Measurements from ENCODE around the gene MYH11.

MYH11 gene

GRCh38 chr16:15751940-15752339, 104.9 kb downstream of the MYH11 start:
- no peak for DNase-seq (ENCODE audit: low read depth)
- no peak for TF ChIP-seq CTCF (IDR thresholded peaks at IDR 0.05; ENCODE audit: control insufficient read depth, extremely low read depth, insufficient read depth)
- no peak overlapping the region for H3K4me3 ChIP-seq (ENCODE audit: low read depth, low read length)

DNA sequence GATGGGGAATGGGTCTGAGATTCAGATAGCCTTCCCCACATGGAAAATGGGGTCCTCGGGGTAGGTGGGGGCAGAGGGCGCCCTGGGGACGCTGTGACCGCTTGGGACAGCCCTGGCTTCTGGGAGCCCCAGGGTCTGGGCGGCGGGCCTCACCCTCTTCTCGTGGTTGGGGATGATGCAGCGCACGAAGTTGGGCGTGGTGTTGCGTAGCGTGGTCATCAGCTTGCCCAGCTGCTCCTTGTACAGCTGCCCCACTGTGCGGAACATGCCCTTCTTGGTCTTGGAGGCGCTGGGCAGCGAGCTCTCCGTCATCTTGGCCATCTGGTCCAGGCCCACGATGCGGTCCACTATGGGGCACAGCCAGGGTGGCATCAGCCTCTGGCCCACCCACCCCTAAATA, 106.8 kb downstream of the MYH11 start:
- TF ChIP-seq CTCF (IDR thresholded peaks at IDR 0.05; ENCODE audit: control insufficient read depth, extremely low read depth, insufficient read depth): no peak
- no peak overlapping the region for H3K4me3 ChIP-seq (ENCODE audit: low read depth, low read length)
- no peak for DNase-seq (ENCODE audit: low read depth)

GRCh38 chr16:15749371-15749770, 107.5 kb downstream of the MYH11 start:
- DNase-seq (ENCODE audit: low read depth): no peak
- H3K4me3 ChIP-seq (ENCODE audit: low read depth, low read length): no peak overlapping the region
- TF ChIP-seq CTCF (IDR thresholded peaks at IDR 0.05; ENCODE audit: control insufficient read depth, extremely low read depth, insufficient read depth): no peak

GRCh38 chr16:15748654-15749053, 108.2 kb downstream of the MYH11 start:
- H3K4me3 ChIP-seq (ENCODE audit: low read depth, low read length): no peak overlapping the region
- no peak for DNase-seq (ENCODE audit: low read depth)
- TF ChIP-seq CTCF (IDR thresholded peaks at IDR 0.05; ENCODE audit: control insufficient read depth, extremely low read depth, insufficient read depth): no peak

DNA sequence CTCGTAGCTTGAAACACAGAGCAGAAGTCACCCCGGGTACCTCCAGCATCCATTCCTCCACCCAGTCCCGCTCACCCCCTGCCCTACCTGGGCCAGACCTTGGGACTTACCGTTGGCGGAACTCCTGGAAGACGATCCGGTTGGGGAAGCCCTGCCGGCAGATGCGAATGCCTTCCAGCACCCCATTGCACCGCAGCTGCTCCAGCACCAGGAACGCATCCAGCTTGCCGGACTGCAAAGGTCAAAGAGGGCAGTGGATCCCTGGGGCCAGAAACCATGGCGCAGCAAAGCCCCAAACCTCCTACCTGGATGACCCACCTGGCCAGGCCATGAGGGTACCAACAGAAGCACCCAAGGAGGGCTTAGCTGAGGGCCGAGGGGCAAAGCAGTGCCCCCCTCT, 108.9 kb downstream of the MYH11 start:
- DNase-seq (ENCODE audit: low read depth): no peak
- H3K4me3 ChIP-seq (ENCODE audit: low read depth, low read length): no peak overlapping the region
- TF ChIP-seq CTCF (IDR thresholded peaks at IDR 0.05; ENCODE audit: control insufficient read depth, extremely low read depth, insufficient read depth): no peak

DNA sequence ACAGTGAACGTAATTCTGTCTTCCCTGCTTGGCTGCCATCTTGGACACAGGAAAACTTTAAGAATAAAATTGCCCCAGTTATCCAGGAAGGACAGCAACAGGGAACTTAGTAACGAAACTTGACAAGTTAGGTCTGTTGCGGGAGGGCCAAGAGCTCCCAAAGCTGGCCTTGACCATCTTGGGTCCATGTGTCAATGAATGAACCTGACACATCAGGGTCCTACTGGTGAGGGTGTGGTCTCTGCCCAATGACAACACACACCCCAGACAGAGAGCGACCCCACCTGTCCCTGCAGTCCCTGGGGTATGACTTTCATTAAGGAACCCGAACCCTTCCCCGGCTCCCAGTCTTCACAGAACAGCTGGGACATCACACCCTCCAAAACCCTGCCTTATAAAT, 110.5 kb downstream of the MYH11 start:
- DNase-seq (ENCODE audit: low read depth): no peak
- TF ChIP-seq CTCF (IDR thresholded peaks at IDR 0.05; ENCODE audit: control insufficient read depth, extremely low read depth, insufficient read depth): no peak
- H3K4me3 ChIP-seq (ENCODE audit: low read depth, low read length): no peak overlapping the region

- no peak for DNase-seq (ENCODE audit: low read depth)
- no peak for TF ChIP-seq CTCF (IDR thresholded peaks at IDR 0.05; ENCODE audit: control insufficient read depth, extremely low read depth, insufficient read depth)
- no peak overlapping the region for H3K4me3 ChIP-seq (ENCODE audit: low read depth, low read length)
Measured at GRCh38 chr16:15743657-15744056, 113.2 kb downstream of the MYH11 start.

All from LNCaP clone FGC (cell line).